Measurements from ENCODE around the gene IL34. TPM values are rescaled to one million over a fixed set of nuclear protein-coding genes. Genes with fewer than 3 reads are reported as not detected.
A peak's percentile ranks its signal among the peaks of the same experiment; 100 is the strongest.

IL34 gene
- total and polyA plus RNA-seq, 2 of the 13 experiments (the other 11 are each of a cell fraction or from before 2014, with no cell fraction given), result 1.2 to 1.3 TPM

GRCh38 chr16:70689035-70689969, 42.9 kb downstream of the IL34 start (continued):
- TF ChIP-seq PITX1 (CRISPR knock-in tag; IDR thresholded peaks at IDR 0.05) (peak; percentile 75; the same call in 1 of the 2 replicates), ZNF317 (CRISPR knock-in tag; IDR thresholded peaks at IDR 0.05) (no peak), SNAPC5 (CRISPR knock-in tag; IDR thresholded peaks at IDR 0.05; ENCODE audit: borderline replicate concordance) (no peak), RBAK (CRISPR knock-in tag; IDR thresholded peaks at IDR 0.05) (no peak), KAT7 (CRISPR knock-in tag; IDR thresholded peaks at IDR 0.05; ENCODE audit: borderline replicate concordance) (no peak), DDIT3 (CRISPR knock-in tag; IDR thresholded peaks at IDR 0.05) (no peak), RFX1 (IDR thresholded peaks at IDR 0.05) (peak; percentile 63; the same call in 1 of the 2 replicates), PATZ1 (CRISPR knock-in tag; IDR thresholded peaks at IDR 0.05) (peak; percentile 68), ZNF713 (CRISPR knock-in tag; IDR thresholded peaks at IDR 0.05) (no peak), IRF9 (CRISPR knock-in tag; IDR thresholded peaks at IDR 0.05; ENCODE audit: borderline replicate concordance) (no peak), ZNF10 (CRISPR knock-in tag; IDR thresholded peaks at IDR 0.05; ENCODE audit: borderline replicate concordance, low read depth) (no peak), ZNF138 (CRISPR knock-in tag; IDR thresholded peaks at IDR 0.05; ENCODE audit: low read depth) (no peak), MYC (CRISPR knock-in tag; IDR thresholded peaks at IDR 0.05; ENCODE audit: borderline replicate concordance) (peak; percentile 48; the same call in 1 of the 2 replicates), ZNF883 (CRISPR knock-in tag; IDR thresholded peaks at IDR 0.05; ENCODE audit: not compliant biosample characterization) (peak; percentile 57), ZNF720 (CRISPR knock-in tag; IDR thresholded peaks at IDR 0.05) (no peak), ZNF589 (CRISPR knock-in tag; conservative IDR thresholded peaks at IDR 0.05) (no peak), NFKB2 (CRISPR knock-in tag; IDR thresholded peaks at IDR 0.05; ENCODE audit: borderline replicate concordance) (peak; percentile 21; the same call in 1 of the 2 replicates), ZFP36L2 (CRISPR knock-in tag; IDR thresholded peaks at IDR 0.05) (no peak), IRF2 (CRISPR knock-in tag; IDR thresholded peaks at IDR 0.05) (no peak), HDAC1 (CRISPR knock-in tag; IDR thresholded peaks at IDR 0.05) (peak; percentile 67), CHD2 (IDR thresholded peaks at IDR 0.05; ENCODE audit: low read depth, low read length) (no peak), SOX5 (CRISPR knock-in tag; IDR thresholded peaks at IDR 0.05; ENCODE audit: borderline replicate concordance) (peak; percentile 41; the same call in 1 of the 2 replicates), ZNF652 (CRISPR knock-in tag; IDR thresholded peaks at IDR 0.05; ENCODE audit: borderline replicate concordance, low read depth) (no peak), TP53 (CRISPR knock-in tag; conservative IDR thresholded peaks at IDR 0.05) (no peak), SP4 (CRISPR knock-in tag; IDR thresholded peaks at IDR 0.05) (peak; percentile 32; the same call in 1 of the 2 replicates), ZNF746 (CRISPR knock-in tag; IDR thresholded peaks at IDR 0.05) (peak; percentile 84; the same call in 1 of the 2 replicates), GATAD2A (CRISPR knock-in tag; IDR thresholded peaks at IDR 0.05) (peak; percentile 71), YEATS2 (CRISPR knock-in tag; IDR thresholded peaks at IDR 0.05; ENCODE audit: borderline replicate concordance) (no peak)
